Urinary bladder (tissue), 4 donors: ENCODE measurements around the gene ARHGAP22. TPM values are rescaled to one million over a fixed set of nuclear protein-coding genes. Genes with fewer than 3 reads are reported as not detected.

ENCODE experiments used
- DNase-seq: peaks from one replicate; pipeline ENCODE4 v3.0.0-alpha.2; 2015; ENCODE audit errors: extremely low spot score
- H3K27ac ChIP-seq: one replicate; pipeline ENCODE4 v1.5.1; 2013; ENCODE audit warnings: low read depth, mild to moderate bottlenecking, moderate library complexity
- H3K36me3 ChIP-seq: one replicate; pipeline ENCODE4 v1.6.1; 2013; ENCODE audit warnings: mild to moderate bottlenecking, moderate library complexity; ENCODE audit not compliant: insufficient read depth
- H3K4me1 ChIP-seq: one replicate; pipeline ENCODE4 v1.6.1; 2013; ENCODE audit warnings: mild to moderate bottlenecking, moderate library complexity; ENCODE audit not compliant: insufficient read depth
- H3K4me3 ChIP-seq: one replicate; pipeline ENCODE4 v1.5.1; 2013; ENCODE audit warnings: low read depth, low read length
- WGBS: extraction: QIAGEN DNeasy Blood & Tissue Kit; methylation state at CpG from one replicate; pipeline ENCODE4 v1.1.7; 2013; 5-methylcytosine and 5-hydroxymethylcytosine counted together
- polyA plus RNA-seq: library from polyadenylated mRNA; stranded (reverse); fragments of 200-250 nt; gene quantifications from one replicate; pipeline ENCODE4 v1.2.3, GENCODE V29; 2013
- total RNA-seq: library from RNA; depleted of rRNA; stranded (reverse); fragments of >200 nt; gene quantifications from one replicate; pipeline ENCODE4 v1.2.3, GENCODE V29; 2014
- donor health status: healthy with polysubstance abuse.
- donor health status: healthy.

Gene ARHGAP22
- total and polyA plus RNA-seq, 2 donors = 2.3 to 6.0 TPM

DNA sequence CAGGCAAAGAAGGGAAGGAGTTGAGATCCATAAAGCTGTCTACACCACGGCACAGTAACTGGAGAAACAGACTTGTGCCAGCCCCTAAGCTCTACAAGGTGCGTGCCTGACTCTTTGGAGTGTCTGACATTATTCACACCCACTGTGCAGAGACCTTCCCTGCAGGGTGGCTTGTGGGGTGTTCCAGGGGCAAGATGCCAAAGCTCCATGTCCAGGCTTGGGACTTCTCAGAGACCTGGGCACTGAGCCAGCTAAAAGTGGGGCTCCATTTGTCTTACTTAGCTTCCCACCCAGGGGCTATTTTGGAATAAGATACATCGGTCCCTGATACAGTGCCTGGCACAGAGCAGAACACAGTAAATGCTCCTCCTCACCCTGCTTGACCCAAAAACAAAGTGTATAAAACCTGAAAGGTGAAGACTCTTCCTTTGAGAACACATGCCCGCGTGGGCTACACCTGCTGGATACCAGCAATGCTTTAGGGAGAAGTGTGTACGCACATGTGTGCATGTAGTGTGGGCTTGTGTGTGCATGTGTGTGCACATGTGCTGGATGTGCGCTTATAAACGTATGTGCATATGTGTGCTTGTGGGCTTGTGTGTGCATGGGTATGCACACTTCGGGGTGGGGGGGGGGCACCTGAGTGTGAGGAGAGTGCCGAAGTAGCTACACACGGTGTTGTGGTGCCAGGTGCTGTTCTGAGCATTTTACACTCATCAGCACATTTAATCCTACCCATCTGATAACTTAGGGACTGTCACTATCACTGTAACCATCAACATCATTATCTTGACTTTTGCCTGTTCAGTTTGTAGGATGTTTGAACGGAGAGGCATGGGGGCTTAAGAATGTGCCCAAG lies 143.0 kb downstream of the ARHGAP22 start:
- Histone ChIP-seq H3K36me3 (no peaks in the 10 kb centered on the region), H3K27ac (no peak overlapping the region), H3K4me3 (no peak overlapping the region), H3K4me1 (no peaks in the 10 kb centered on the region)
- WGBS = 86% methylated on average over 12 of the region's 12 CpGs
- DNase-seq = no peak

DNA sequence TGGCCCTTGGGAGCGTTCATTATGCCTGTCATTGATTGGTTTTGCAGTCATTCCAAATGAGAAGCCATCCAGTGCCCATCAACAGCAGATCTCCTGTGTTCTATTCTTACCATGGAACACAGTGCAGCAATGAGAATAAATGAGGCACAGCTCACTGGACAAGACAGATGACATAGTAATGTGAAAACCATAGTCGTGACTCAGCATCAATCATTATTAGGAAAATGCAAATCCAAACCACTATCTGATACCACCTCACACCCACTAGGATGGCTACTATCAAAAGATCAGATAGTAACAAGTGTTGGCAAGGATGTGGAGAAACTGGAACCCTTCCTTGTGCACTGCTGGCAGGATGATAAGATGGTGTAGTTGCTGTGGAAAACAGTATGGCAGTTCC lies 144.7 kb downstream of the ARHGAP22 start:
- Histone ChIP-seq H3K36me3 (no peaks in the 10 kb centered on the region), H3K4me3 (no peak overlapping the region), H3K27ac (no peak overlapping the region), H3K4me1 (no peaks in the 10 kb centered on the region)
- WGBS = 96% methylated on average over 2 of the region's 2 CpGs
- DNase-seq = no peak

DNA sequence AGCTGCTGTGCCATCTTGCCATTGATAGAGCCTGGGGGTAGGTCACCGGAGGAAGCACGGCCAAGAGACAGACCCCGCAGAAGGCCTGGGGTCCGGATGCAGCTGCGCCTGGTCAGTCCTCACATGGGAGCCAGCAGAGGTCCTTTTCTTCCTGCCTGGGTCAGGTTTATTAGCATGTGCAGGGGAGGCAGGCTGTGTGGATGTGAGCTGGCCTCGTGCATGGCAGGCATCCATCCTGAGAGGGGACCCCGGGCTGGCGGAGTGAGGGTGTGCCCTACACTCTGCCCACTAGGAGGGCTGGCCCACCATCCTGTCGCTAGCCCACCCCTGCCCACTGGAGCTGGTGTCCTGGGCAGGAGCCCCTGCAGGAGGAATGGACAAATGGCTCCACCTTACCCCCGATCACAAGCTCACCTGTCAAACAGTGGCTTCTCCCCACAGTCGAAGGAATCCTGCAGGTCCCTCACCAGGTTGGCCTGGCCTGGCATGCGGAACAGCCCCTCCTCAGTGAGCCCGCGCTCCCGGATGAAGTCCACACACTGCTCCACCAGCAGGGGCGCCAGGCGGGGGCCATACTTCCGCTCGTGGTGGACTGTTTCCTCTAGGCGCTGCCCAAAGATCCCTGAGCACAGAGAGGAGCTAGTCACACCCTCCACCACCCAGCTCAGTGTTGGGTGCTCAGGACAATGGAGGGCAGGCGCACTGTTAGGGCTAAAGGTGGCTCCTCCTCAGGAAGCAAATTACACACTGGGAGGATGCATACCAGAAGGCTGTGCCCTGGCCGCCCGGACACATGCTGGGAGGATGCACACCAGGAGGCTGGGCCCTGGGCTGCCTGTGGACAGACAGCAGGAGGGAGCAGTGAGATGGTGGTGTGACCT lies 145.4 kb downstream of the ARHGAP22 start:
- Histone ChIP-seq H3K4me3 (no peak overlapping the region), H3K36me3 (no peaks in the 10 kb centered on the region), H3K4me1 (no peaks in the 10 kb centered on the region), H3K27ac (no peak overlapping the region)
- no peak for DNase-seq
- 90% methylated on average over 23 of the region's 23 CpGs for WGBS

DNA sequence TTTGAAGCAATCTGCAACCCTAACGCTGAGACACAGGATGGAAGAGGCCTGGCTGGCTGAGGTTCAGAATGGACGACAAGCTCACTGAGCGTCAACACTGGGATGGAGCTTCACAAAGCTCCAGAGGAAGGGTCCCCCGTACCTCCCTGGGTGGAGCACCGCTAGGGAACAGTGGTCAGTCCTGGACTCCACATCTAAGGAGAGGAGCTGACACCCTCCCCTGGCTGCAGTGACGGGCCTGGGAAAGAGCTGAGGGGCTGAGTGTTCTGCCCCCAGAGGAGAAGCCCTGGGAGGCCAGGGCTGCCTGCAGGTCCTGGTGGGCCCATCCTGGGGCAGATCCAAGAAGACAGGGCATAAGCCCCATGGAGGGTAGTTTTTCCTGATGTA lies 146.2 kb downstream of the ARHGAP22 start:
- no peak for DNase-seq
- H3K4me3 ChIP-seq = no peak overlapping the region

DNA sequence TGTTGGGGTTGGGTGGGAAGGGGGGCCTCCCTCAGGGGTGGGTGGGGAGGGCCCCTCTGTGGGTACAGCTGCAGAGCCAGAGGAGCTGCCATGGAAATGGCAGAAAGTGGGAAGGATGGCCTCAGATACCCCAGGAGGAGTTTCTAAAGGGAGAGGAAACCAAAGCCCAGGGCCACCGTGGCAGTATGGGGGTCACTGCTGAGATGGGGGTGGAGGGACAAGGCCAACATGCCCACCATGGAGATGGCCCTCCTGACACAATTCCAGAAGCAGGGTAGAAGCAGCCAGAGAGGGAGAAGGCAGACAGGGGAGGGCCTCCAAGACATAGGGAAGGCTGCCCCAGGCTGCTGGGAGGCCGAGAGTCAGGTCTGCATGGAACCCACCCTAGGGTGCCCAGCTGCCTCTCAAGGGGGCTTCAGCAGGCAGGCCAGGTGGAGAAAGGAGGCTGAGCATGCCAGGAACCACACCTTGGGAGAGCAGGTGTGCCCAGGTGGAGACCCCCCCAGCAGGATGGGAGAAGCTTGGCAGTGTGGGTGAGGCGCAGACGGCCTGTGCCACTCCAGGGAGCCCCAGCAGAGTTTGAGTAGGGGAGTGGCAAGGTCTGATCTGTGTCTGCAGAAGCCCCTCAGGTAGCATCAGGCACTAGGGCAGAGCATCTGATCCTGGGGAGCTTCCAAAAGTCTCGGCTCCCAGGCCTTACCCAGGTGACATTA lies 146.8 kb downstream of the ARHGAP22 start:
- H3K4me3 ChIP-seq = no peak overlapping the region
- no peak for DNase-seq
- H3K27ac ChIP-seq = no peak overlapping the region
- WGBS = 77% methylated on average over 5 of the region's 5 CpGs
- H3K4me1 ChIP-seq = no peaks in the 10 kb centered on the region
- no peaks in the 10 kb centered on the region for H3K36me3 ChIP-seq

More for the DNA sequence above, 146.2 kb downstream of the ARHGAP22 start:
- Histone ChIP-seq H3K36me3 (no peaks in the 10 kb centered on the region), H3K4me1 (no peaks in the 10 kb centered on the region), H3K27ac (no peak overlapping the region)
- WGBS = 75% methylated on average over 6 of the region's 6 CpGs

DNA sequence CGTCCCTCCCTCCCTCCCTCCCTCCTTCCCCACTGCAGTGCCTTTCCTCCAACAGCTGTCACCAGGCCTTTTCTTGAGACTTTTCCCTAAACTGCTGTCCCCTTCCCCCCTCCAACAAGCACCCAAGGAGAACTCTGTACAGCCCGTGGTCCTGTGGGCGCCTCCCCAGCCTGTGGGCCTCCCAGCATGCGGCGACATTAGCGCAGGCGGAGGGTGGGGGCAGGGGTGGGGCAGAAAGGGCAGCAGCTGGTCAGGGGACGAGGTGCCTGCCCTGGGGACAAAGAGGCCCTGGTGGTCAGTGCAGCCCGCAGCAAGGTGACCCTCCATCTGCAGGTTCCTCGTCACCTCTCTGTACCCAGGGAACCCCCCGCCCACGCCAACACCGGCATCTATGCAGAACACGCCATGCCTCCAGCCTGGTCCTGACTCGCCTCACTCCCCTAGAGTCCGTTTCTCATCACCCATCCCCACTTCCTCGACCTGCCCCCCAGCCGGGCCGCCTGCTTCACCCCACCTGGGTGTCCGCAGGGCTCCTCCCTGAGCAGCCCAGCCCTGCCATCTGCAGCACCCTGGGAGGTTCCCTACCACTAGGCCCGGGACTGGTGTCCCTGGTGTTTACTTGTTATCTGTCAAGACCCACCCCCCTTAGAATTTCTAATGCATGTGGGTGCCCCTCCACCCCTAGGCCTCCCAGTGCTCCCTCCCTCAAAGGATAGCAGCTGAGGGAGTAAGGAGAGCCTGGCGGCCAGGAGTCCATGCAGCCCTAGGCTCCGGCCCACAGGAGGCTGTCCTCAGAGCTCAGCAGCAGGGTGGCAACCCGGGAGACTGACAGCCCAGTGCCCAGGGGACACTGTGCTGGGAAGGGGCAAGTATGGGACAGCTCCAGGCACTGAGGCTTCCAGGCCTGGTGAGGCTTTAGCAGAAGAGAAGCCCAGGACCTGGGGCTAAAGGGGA lies 147.8 kb downstream of the ARHGAP22 start:
- no peak for DNase-seq
- Histone ChIP-seq H3K4me1 (no peaks in the 10 kb centered on the region), H3K36me3 (no peaks in the 10 kb centered on the region), H3K27ac (no peak overlapping the region), H3K4me3 (no peak overlapping the region)
- 76% methylated on average over 24 of the region's 24 CpGs for WGBS

DNA sequence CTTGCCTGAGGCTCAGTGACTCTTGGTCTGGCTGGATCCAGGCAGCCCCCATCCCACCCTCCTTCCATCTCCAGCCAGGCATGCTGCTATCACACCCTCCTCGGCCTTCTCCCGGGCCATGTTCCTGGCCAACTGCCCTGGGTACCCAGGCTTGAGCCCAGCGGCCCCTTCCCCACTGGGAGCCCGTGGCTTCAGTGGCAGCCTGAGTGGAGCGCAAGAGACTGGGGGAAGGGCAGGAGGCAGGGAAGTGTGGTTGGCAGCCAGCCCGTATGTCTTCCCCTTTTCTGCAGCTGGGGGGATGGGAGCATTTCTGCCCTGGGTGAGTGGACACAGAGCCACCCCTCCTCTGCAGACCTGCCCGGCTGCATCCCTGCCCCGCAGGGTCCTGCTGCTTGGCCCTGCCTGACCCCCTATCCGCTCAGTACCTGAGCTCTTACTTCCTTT lies 148.5 kb downstream of the ARHGAP22 start:
- H3K27ac ChIP-seq = no peak overlapping the region
- DNase-seq = no peak
- H3K4me3 ChIP-seq = no peak overlapping the region
- H3K36me3 ChIP-seq = no peaks in the 10 kb centered on the region
- no peaks in the 10 kb centered on the region for H3K4me1 ChIP-seq
- 12% methylated on average over 9 of the region's 9 CpGs for WGBS

DNA sequence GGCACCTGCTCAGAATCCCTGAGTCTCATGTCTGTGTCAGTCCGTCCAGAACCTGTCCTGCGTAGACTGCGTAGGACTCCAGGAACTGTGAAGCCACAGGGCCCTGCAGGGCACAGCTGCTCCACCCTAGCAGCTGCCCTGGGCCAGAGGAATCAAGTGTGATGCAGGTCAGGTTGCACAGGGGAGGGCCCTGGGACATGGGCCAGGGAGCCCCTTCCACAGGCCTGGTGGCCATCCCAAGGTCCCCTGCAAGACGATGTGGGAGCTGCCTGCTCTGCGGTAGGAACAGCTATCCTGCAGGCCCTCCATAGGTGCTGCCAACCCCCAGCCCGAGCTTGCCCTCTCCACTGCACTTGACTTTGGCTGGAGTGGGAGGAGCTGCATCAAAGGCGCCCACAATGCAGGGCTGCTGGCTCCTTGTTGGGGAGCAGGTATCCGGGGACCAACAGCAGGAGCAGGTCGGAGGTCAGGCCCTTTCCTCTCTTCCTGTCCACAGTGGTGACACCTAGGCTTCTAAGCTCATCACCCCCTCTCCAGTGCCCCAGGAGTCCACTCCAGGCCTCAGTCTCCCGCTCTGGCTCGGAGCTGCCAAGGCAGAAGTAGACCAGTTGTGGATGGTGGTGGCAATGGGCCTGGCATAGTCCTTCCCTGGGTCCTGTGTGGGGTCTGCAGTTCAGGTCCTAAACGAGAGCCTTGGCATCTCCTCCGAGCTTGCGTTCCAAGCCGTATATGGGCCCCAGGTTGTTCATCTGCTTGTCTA lies 149.3 kb downstream of the ARHGAP22 start:
- 94% methylated on average over 15 of the region's 15 CpGs for WGBS
- no peak overlapping the region for H3K4me3 ChIP-seq
- no peaks in the 10 kb centered on the region for H3K36me3 ChIP-seq
- no peak for DNase-seq
- H3K4me1 ChIP-seq = no peaks in the 10 kb centered on the region
- no peak overlapping the region for H3K27ac ChIP-seq

DNA sequence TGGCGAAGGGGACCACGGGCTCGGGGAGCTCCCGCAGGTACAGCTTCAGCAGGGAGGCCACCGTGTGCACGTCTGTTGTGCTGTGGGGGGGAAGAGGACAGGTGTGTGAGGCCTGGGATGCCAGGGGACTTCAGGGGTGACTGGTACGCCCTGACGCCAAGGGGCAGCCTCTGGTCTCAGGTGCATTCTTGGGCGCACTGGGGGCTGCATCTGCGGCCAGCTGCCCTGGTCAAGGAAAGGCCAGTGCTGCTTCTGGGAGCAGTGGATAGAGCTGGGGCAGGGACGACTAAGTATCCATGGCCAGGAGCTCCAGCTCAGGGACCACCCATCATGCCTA lies 149.8 kb downstream of the ARHGAP22 start:
- WGBS = 94% methylated on average over 11 of the region's 11 CpGs
- Histone ChIP-seq H3K27ac (no peak overlapping the region), H3K36me3 (no peaks in the 10 kb centered on the region), H3K4me3 (no peak overlapping the region), H3K4me1 (no peaks in the 10 kb centered on the region)
- DNase-seq = no peak

DNA sequence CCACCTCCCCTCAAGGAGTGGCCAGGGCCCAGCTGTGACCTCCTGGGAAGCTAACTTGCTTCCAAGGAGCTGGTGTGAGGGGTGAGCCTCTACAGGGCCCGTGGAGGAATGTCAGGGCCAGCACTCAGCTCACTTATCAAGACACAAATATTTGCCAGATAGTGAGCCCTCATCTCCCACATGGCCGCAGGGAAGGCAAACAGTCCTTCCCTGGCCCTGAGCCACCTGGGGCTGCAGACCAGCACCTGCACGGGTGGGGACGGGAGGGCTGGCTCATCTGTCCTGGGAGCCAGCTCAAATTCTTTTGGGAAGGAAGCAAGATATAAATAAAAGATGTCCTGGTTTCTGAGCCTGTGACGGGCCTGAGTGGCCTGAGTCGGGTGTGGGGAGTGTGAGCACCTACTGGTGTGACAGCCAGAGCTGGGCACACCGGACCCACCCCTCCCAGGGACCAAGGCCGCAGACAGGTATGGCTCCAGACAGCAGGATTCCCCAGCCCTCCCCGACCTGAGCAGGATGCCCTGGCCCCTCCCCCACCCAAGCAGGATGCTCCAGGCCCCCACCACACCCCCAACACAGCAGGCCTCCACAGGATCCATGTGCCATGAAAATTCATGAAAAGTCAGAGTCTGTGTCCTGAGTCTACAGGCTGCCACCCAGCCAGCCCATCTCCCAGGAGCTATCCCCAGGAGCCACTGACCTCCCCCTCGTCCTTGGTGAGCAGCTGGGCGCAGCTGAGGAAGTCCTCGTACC lies 150.4 kb downstream of the ARHGAP22 start:
- no peaks in the 10 kb centered on the region for H3K36me3 ChIP-seq
- DNase-seq = no peak
- 70% methylated on average over 12 of the region's 12 CpGs for WGBS
- no peak overlapping the region for H3K4me3 ChIP-seq
- H3K27ac ChIP-seq = no peak overlapping the region
- H3K4me1 ChIP-seq = no peaks in the 10 kb centered on the region

DNA sequence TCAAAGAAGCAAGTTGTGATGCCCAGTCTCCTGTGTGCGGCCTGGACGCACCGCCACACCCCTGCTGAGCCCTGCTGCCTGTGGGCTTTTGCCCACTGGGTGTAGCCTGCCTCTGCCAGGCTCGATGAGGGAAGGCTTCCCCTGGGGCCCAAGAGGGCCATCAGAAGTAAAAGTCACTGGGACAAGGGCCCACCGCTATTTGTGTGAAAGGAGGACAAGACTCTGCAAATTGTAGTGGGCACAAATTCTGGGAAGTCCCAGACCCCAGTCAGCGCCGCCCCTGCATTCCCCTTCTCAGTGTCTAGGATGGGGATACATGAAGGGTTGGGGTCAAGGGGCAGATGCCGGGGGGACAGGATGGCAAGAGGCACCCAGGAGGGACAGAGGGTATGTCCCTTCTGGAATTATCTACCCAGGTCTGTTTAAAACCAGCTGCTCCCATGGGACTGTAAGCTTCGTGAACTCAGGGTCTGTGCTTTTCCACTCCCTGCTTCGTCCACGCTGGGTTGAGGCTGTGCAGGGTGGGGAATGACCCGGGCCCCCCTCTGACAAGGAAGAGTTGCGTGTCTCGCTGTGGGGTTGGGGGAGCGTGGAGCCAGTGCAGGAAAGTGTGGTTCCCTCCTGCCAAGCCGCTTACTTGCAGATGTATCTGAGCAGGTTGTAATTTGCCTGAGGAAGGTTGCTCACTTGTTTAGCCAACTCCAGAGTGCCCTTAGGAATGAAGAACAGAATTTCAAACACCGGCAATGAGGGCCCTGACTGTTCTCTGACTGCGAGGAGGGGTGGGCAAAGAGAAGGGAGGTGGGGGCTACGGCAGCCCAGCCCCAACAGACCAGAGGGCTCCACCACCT lies 151.2 kb downstream of the ARHGAP22 start:
- no peak for DNase-seq

More for the DNA sequence above, 151.2 kb downstream of the ARHGAP22 start:
- 90% methylated on average over 19 of the region's 19 CpGs for WGBS
- Histone ChIP-seq H3K4me1 (no peaks in the 10 kb centered on the region), H3K4me3 (no peak overlapping the region), H3K36me3 (no peaks in the 10 kb centered on the region), H3K27ac (no peak overlapping the region)
